HCT116 (cell line): Measurements from ENCODE around the gene PCDHGC5. TPM values are rescaled to one million over a fixed set of nuclear protein-coding genes. Genes with fewer than 3 reads are reported as not detected.

Source experiments
- ATAC-seq: fragments of 200-7000 bp; cut with Tn5 transposase; 2 replicates; pipeline ENCODE4 v1.9.1; 2020; ENCODE audit warnings: mild to moderate bottlenecking, moderate library complexity
- BruUV-seq: library from RNA; stranded (reverse); fragments of 400-500 nt; replicated peaks from 2 replicates; lab custom pipeline; 2021; lab: Mats Ljungman, UMichigan
- CTCF ChIA-PET: fragments of 300-600 bp; sonication (Branson Sonifier 250); formaldehyde crosslinking; loops from one replicate; lab custom pipeline; 2021; ENCODE audit warnings: antibody characterized with exemption; lab: Charles Lee
- POLR2A ChIA-PET: fragments of 300-600, 350-600 bp; sonication (Branson Sonifier 250); formaldehyde crosslinking; loops from one replicate; lab custom pipeline; 2021; ENCODE audit warnings: antibody characterized with exemption; lab: Charles Lee
- RAD21 ChIA-PET, 2 experiments: fragments of 300-600 bp; sonication (Branson Sonifier 250); formaldehyde crosslinking; loops; one replicate each; lab custom pipeline; 2023; ENCODE audit warnings: low total read pairs in 2 of 2; ENCODE audit not compliant: uncharacterized antibody in 2 of 2, unreplicated experiment in 2 of 2, low non-redundant PET in 1 of 2; lab: Charles Lee
- DNase-seq: peaks from one replicate; pipeline ENCODE4 v3.0.0-alpha.2; 2010; ENCODE audit warnings: low read depth, low spot score
- H2AFZ ChIP-seq: fragments of 200-600 bp; shearing (Covaris generic), sonication (generic); 2 replicates; pipeline ENCODE4 v1.6.1; 2017; ENCODE audit warnings: low read depth, mixed run types, mixed read lengths, antibody characterized with exemption, low read length; ENCODE audit not compliant: poor library complexity, severe bottlenecking
- H3K27ac ChIP-seq: 2 replicates; pipeline ENCODE4 v1.5.1; 2012; ENCODE audit warnings: low read depth, low read length
- H3K27me3 ChIP-seq: fragments of 200-600 bp; sonication (generic); 2 replicates; pipeline ENCODE4 v1.6.1; 2016; ENCODE audit warnings: mixed run types, low read length, mixed read lengths; ENCODE audit not compliant: insufficient read depth
- H3K36me3 ChIP-seq, 2 experiments: fragments of 200-500 bp in 1 of 2; fragments of 200-600 bp in 1 of 2; sonication (Bioruptor generic) in 1 of 2; sonication (generic) in 1 of 2; 2 replicates each; pipeline versions ENCODE4 v1.5.1 to v1.6.1; 2014 to 2016; ENCODE audit warnings: low read length in 2 of 2, inconsistent platforms in 1 of 2, mixed read lengths in 1 of 2, mixed run types in 1 of 2; ENCODE audit not compliant: insufficient read depth in 2 of 2, control insufficient read depth in 1 of 2
- H3K4me1 ChIP-seq, 2 experiments: fragments of 200-600 bp in 1 of 2; sonication (generic) in 1 of 2; 2 replicates each; pipeline versions ENCODE4 v1.5.1 to v1.6.1; 2012 to 2017; ENCODE audit warnings: low read length in 2 of 2, inconsistent platforms in 1 of 2, mild to moderate bottlenecking in 1 of 2, mixed read lengths in 1 of 2, mixed run types in 1 of 2, moderate library complexity in 1 of 2; ENCODE audit not compliant: insufficient read depth in 2 of 2, control insufficient read depth in 1 of 2
- H3K4me2 ChIP-seq: fragments of 200-600 bp; sonication (generic); 2 replicates; pipeline ENCODE4 v1.6.1; 2017; ENCODE audit warnings: mixed run types, low read length, mixed read lengths
- H3K4me3 ChIP-seq, 2 experiments: fragments of 200-600 bp in 1 of 2; sonication (generic) in 1 of 2; replicated peaks in 1 of 2; 2 replicates each; pipeline ENCODE4 v1.5.1; 2011 to 2016; ENCODE audit warnings: low read length in 2 of 2, control low read depth in 1 of 2, low read depth in 1 of 2, mild to moderate bottlenecking in 1 of 2, mixed read lengths in 1 of 2, mixed run types in 1 of 2
- H3K79me2 ChIP-seq: fragments of 200-600 bp; sonication (generic); 2 replicates; pipeline ENCODE4 v1.6.1; 2017; ENCODE audit warnings: mild to moderate bottlenecking, mixed run types, low read length, moderate library complexity, mixed read lengths; ENCODE audit not compliant: insufficient read depth
- H3K9ac ChIP-seq: fragments of 200-600 bp; sonication (generic); 2 replicates; pipeline ENCODE4 v1.6.1; 2016; ENCODE audit warnings: low read length, mixed read lengths
- H3K9me2 ChIP-seq: fragments of 200-600 bp; sonication (generic), shearing (Covaris generic); 2 replicates; pipeline ENCODE4 v1.6.1; 2017; ENCODE audit warnings: mixed run types, mild to moderate bottlenecking, moderate library complexity; ENCODE audit not compliant: insufficient read depth
- H3K9me3 ChIP-seq, 2 experiments: fragments of 200-500 bp in 1 of 2; fragments of 200-600 bp in 1 of 2; sonication (Bioruptor generic) in 1 of 2; sonication (generic) in 1 of 2; 2 replicates each; pipeline ENCODE4 v1.6.1; 2014 to 2017; ENCODE audit warnings: low read length in 2 of 2, mixed read lengths in 2 of 2, inconsistent platforms in 1 of 2, low read depth in 1 of 2, mild to moderate bottlenecking in 1 of 2, mixed run types in 1 of 2, moderate library complexity in 1 of 2; ENCODE audit not compliant: control insufficient read depth in 1 of 2, insufficient read depth in 1 of 2
- H4K20me1 ChIP-seq: fragments of 200-600 bp; sonication (generic), shearing (Covaris generic); 2 replicates; pipeline ENCODE4 v1.6.1; 2017; ENCODE audit warnings: mixed run types, mild to moderate bottlenecking, moderate library complexity; ENCODE audit not compliant: insufficient read depth
- CBX3 ChIP-seq: IDR thresholded peaks from 2 replicates; pipeline ENCODE4 v1.6.1; 2012; ENCODE audit warnings: low read depth
- EGR1 ChIP-seq: IDR thresholded peaks from 2 replicates; pipeline ENCODE4 v1.6.1; 2012; ENCODE audit warnings: low read depth
- ELF1 ChIP-seq: IDR thresholded peaks from 2 replicates; pipeline ENCODE4 v1.6.1; 2012; ENCODE audit warnings: low read depth, borderline replicate concordance
- EZH2 ChIP-seq: fragments of 200-600 bp; sonication (generic); IDR thresholded peaks from 2 replicates; pipeline ENCODE4 v1.6.1; 2017; ENCODE audit warnings: antibody characterized with exemption, mixed run types
- EZH2phosphoT487 ChIP-seq: fragments of 200-600 bp; IDR thresholded peaks from 2 replicates; pipeline ENCODE4 v1.6.1; 2018; ENCODE audit warnings: antibody characterized with exemption, borderline replicate concordance
- FOSL1 ChIP-seq: IDR thresholded peaks from 2 replicates; pipeline ENCODE4 v1.6.1; 2012; ENCODE audit warnings: low read depth
- POLR2A ChIP-seq: IDR thresholded peaks from 2 replicates; pipeline ENCODE4 v1.7.0; 2011; ENCODE audit warnings: borderline replicate concordance; ENCODE audit not compliant: insufficient read depth, insufficient read length; ENCODE audit errors: extremely low read depth
- POLR2AphosphoS5 ChIP-seq: IDR thresholded peaks from 2 replicates; pipeline ENCODE4 v1.6.1; 2011; ENCODE audit warnings: mild to moderate bottlenecking, low read depth, low read length, moderate library complexity
- RAD21 ChIP-seq: IDR thresholded peaks from 2 replicates; pipeline ENCODE4 v1.6.1; 2012; ENCODE audit warnings: low read depth, mild to moderate bottlenecking
- SRF ChIP-seq: IDR thresholded peaks from 2 replicates; pipeline ENCODE4 v1.6.1; 2012; ENCODE audit warnings: low read depth
- TCF7L2 ChIP-seq: IDR thresholded peaks from 2 replicates; pipeline ENCODE4 v1.7.0; 2011; ENCODE audit warnings: borderline replicate concordance, inconsistent platforms; ENCODE audit not compliant: insufficient read depth, insufficient read length; ENCODE audit errors: extremely low read depth
- YY1 ChIP-seq: IDR thresholded peaks from 2 replicates; pipeline ENCODE4 v1.6.1; 2011; ENCODE audit warnings: low read length, low read depth, moderate library complexity, mild to moderate bottlenecking; ENCODE audit not compliant: insufficient replicate concordance; ENCODE audit errors: extremely low read depth
- ZFX ChIP-seq: fragments of 450-650 bp; IDR thresholded peaks from 2 replicates; pipeline ENCODE4 v1.6.1; 2017
- intact Hi-C: fragments of 100-400 bp; cut with micrococcal nuclease; formaldehyde crosslinking; loops from 2 replicates; pipeline ENCODE4 v1.10.0; 2022
- total RNA-seq: library from RNA; stranded (reverse); gene quantifications from one replicate; pipeline ENCODE4 v1.2.1, GENCODE V29; 2021; ENCODE audit not compliant: unreplicated experiment
- TF ChIP-seq, protein P1 (sequence below): IDR thresholded peaks from 2 replicates; pipeline ENCODE4 v1.6.1; 2012; ENCODE audit warnings: low read depth
- TF ChIP-seq, protein P2 (sequence below), 3 experiments: fragments of 200-600 bp in 1 of 3; sonication (generic) in 1 of 3; IDR thresholded peaks in 2 of 3; conservative IDR thresholded peaks in 1 of 3; 2 replicates each; pipeline ENCODE4 v1.5.1; 2012 to 2017; ENCODE audit warnings: low read depth in 2 of 3, low read length in 2 of 3, antibody characterized with exemption in 1 of 3, borderline replicate concordance in 1 of 3, control low read depth in 1 of 3, mild to moderate bottlenecking in 1 of 3, mixed read lengths in 1 of 3, mixed run types in 1 of 3, moderate library complexity in 1 of 3; ENCODE audit not compliant: insufficient read depth in 1 of 3
- TF ChIP-seq, protein P3 (sequence below): IDR thresholded peaks from 2 replicates; pipeline ENCODE4 v1.6.1; 2012

The PCDHGC5 gene
- total RNA-seq, 1 experiment from 2014 or later = not detected

DNA sequence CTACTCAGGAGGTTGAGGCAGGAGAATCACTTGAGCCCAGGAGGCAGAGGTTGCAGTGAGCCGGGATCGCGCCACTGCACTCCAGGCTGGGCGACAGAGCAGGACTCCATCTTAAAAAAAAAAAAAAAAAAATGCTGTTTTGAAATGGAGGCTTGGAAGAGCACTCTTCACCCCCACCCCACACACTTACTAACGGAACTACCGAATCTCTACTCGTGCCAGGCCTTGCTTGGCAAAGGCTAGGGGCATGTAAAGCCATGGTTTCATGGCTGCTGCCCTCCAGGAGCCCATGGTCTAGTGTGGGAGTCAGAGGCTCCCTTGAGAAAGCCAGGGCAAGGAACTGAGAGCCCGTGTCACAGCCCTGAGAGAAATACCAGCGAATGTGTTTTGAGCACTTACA, 21.3 kb downstream of the PCDHGC5 start:
- BruUV-seq = no TSS peak
- no peaks in the 10 kb centered on the region for H3K27me3 ChIP-seq
- no peak overlapping the region for H3K4me2 ChIP-seq
- intact Hi-C loops = no loop called here
- ChIA-PET POLR2A (no interaction called here), CTCF (interaction anchor here (0.9 to 2.1 kb wide), 2 partner anchors 12 to 23 kb away, joined by 3 to 6 read pairs; no protein-coding TSS in a partner anchor), RAD21 (no interaction called here)
- H3K9ac ChIP-seq = no peak overlapping the region
- ATAC-seq (no peak), DNase-seq (no peak)
- H3K79me2 ChIP-seq = no peaks in the 10 kb centered on the region
- TF ChIP-seq POLR2A (no peak), CBX3 (no peak), EZH2 (no peak), RAD21 (no peak), EGR1 (no peak), FOSL1 (no peak), SRF (no peak), EZH2phosphoT487 (no peak), TCF7L2 (no peak), YY1 (no peak), ELF1 (no peak), POLR2AphosphoS5 (no peak), ZFX (no peak)
- TF ChIP-seq, protein P1, sequence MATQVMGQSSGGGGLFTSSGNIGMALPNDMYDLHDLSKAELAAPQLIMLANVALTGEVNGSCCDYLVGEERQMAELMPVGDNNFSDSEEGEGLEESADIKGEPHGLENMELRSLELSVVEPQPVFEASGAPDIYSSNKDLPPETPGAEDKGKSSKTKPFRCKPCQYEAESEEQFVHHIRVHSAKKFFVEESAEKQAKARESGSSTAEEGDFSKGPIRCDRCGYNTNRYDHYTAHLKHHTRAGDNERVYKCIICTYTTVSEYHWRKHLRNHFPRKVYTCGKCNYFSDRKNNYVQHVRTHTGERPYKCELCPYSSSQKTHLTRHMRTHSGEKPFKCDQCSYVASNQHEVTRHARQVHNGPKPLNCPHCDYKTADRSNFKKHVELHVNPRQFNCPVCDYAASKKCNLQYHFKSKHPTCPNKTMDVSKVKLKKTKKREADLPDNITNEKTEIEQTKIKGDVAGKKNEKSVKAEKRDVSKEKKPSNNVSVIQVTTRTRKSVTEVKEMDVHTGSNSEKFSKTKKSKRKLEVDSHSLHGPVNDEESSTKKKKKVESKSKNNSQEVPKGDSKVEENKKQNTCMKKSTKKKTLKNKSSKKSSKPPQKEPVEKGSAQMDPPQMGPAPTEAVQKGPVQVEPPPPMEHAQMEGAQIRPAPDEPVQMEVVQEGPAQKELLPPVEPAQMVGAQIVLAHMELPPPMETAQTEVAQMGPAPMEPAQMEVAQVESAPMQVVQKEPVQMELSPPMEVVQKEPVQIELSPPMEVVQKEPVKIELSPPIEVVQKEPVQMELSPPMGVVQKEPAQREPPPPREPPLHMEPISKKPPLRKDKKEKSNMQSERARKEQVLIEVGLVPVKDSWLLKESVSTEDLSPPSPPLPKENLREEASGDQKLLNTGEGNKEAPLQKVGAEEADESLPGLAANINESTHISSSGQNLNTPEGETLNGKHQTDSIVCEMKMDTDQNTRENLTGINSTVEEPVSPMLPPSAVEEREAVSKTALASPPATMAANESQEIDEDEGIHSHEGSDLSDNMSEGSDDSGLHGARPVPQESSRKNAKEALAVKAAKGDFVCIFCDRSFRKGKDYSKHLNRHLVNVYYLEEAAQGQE = no peak
- TF ChIP-seq, protein P2, sequence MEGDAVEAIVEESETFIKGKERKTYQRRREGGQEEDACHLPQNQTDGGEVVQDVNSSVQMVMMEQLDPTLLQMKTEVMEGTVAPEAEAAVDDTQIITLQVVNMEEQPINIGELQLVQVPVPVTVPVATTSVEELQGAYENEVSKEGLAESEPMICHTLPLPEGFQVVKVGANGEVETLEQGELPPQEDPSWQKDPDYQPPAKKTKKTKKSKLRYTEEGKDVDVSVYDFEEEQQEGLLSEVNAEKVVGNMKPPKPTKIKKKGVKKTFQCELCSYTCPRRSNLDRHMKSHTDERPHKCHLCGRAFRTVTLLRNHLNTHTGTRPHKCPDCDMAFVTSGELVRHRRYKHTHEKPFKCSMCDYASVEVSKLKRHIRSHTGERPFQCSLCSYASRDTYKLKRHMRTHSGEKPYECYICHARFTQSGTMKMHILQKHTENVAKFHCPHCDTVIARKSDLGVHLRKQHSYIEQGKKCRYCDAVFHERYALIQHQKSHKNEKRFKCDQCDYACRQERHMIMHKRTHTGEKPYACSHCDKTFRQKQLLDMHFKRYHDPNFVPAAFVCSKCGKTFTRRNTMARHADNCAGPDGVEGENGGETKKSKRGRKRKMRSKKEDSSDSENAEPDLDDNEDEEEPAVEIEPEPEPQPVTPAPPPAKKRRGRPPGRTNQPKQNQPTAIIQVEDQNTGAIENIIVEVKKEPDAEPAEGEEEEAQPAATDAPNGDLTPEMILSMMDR (IDR thresholded peaks at IDR 0.05 in 2 of 3, conservative IDR thresholded peaks at IDR 0.05 in 1 of 3; ENCODE audit: borderline replicate concordance in 1 of 3, insufficient read depth in 1 of 3, low read depth in 2 of 3, low read length in 2 of 3) = no peak
- TF ChIP-seq, protein P3, sequence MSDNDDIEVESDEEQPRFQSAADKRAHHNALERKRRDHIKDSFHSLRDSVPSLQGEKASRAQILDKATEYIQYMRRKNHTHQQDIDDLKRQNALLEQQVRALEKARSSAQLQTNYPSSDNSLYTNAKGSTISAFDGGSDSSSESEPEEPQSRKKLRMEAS = no peak
- H3K9me2 ChIP-seq = no peaks in the 10 kb centered on the region
- H3K36me3 ChIP-seq = no peaks in the 10 kb centered on the region
- peaks cover 0 to 9% of the 10 kb centered on the region in 2 experiments; a peak in 2 of 4 replicates for H3K4me1 ChIP-seq
- no peak overlapping the region for H2AFZ ChIP-seq
- no peak overlapping the region for H3K4me3 ChIP-seq
- no peak overlapping the region for H3K27ac ChIP-seq
- no peaks in the 10 kb centered on the region for H3K9me3 ChIP-seq
- no peaks in the 10 kb centered on the region for H4K20me1 ChIP-seq
